ENCODE measurements around the gene DBNL.

Gene DBNL

GRCh38 chr7:44109991-44110390, 65.5 kb downstream of the DBNL start:
- no peak for DNase-seq (ENCODE audit: low read depth in 4 of 4, low spot score in 1 of 4)

GRCh38 chr7:44110719-44111635, 66.5 kb downstream of the DBNL start:
- no peak for DNase-seq (ENCODE audit: low read depth in 4 of 4, low spot score in 1 of 4)

Measured in stimulated activated CD4-positive, alpha-beta T cell treated with anti-CD3 and anti-CD28 coated beads, Interleukin-1b, Interleukin-23, amount 100 ng/mL, for 24 hours (primary cell).